ENCODE results near the gene SIRT7. TPM values are rescaled to one million over a fixed set of nuclear protein-coding genes. Genes with fewer than 3 reads are reported as not detected.

SIRT7 gene
- total RNA-seq, 1 donor, result 21.6 TPM

DNA sequence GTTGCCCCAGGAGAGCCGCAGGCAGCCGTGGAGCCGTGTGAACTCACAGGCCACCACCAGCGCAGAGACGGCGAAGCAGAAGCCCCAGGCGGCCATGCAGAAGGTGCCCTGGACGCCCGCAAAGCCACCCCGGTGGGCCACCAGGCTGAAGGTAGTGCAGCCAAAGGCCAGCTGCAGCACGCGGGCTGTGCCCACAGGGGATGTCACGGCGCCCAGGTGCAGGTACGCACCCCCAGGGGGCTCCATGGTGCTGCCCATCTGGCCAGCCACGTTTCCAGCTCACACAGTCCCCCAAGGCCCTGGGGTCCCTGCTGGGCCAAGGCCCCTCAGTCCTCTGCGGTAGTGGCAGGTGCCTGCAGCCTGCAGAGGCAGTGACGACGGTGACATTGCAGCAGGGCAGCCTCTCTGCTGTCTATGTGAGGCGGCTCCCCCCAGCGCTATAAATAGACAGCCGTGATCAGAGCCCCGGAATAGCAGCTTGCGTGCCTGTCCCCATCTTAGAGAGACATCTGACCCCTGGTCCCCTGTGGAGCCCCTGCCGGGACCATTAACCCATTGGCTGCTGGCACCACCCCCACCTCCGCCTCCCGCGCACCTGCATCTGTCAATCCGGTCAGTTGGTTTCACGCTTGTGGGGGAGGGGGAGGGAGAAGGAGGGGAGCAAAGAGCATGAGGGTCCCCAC, 23.6 kb upstream of the SIRT7 start:
- no peaks in the 10 kb centered on the region for H3K9me3 ChIP-seq (ENCODE audit: low read depth, low read length)
- peaks cover 11% of the 10 kb centered on the region for H3K4me1 ChIP-seq (ENCODE audit: insufficient read depth, low read length)
- H3K27me3 ChIP-seq (ENCODE audit: insufficient read depth, low read length), result no peaks in the 10 kb centered on the region
- H3K4me3 ChIP-seq (ENCODE audit: low read length), result no peak overlapping the region

DNA sequence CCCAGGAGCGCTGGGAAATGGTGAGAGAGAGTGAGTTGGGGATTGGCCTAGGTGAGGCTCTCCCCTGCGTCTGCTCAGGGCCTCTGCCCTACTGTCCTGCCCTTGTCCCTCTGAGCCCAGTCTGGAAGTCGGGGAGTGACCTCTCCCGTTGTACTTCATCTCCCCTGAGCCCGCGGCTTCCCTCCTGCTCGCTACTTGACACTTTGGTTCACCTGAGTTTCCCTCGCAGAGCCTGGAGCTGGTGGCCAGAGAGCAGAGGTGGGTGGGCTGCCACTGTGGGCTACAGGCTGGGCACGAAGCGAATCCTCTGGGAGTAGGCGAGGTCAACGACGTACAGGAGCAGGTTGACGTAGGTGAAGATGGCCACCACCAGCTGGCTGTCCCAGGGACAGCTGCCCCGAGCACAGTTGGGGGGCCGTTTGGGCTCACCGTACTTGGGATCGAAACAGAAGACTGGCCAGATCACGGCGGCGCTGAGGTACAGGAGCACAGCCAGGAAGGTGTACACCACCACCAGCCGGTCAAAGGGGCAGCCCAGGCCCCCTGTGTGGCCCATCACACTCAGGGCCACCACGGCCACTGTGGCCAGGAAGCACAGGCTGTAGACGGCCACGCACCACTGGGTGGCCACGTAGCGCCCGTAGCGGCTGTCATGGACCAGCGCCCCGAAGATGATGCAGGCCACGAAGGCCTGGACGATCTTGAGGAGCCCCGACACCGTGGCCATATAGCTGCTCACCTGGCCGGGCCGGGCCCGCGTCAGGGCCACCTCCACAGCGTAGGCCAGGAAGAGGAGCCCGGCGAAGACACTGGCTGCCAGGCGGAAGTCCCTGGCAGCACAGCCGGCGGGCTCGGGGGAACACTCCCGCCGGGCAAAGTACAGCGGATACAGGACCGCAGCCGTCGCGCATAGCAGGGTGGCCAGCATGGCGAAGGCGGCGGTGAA, 22.8 kb upstream of the SIRT7 start:
- Histone ChIP-seq H3K4me3 (ENCODE audit: low read length) (no peak overlapping the region), H3K4me1 (ENCODE audit: insufficient read depth, low read length) (peaks cover 14% of the 10 kb centered on the region), H3K27me3 (ENCODE audit: insufficient read depth, low read length) (no peaks in the 10 kb centered on the region), H3K9me3 (ENCODE audit: low read depth, low read length) (no peaks in the 10 kb centered on the region)

DNA sequence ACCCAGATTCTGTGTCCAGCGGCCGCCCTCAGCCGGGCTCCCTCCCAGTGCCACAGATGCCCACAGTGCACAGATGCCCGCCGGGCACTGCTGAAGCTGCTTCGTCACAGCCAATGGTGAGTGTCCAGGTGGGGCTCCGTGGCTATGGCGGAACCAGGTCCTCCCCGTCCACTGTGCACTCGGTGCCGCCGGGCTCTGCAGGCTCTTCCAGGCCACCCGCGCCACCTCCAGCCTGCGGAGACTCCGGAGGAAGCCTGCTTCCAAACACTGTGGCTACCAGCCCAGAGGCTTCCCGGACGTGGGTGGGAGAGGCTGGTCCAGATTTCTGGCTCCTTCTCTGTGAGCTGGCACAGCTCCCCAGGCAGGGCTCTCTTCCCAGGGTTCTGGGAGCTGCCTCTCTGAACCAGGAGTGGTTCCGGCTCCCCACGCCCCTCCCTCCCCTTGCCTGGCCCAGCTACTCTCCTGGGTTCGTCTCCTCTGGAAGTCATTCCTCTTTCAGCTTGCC, 22.0 kb upstream of the SIRT7 start:
- no peaks in the 10 kb centered on the region for H3K27me3 ChIP-seq (ENCODE audit: insufficient read depth, low read length)
- H3K4me3 ChIP-seq (ENCODE audit: low read length), result no peak overlapping the region
- H3K9me3 ChIP-seq (ENCODE audit: low read depth, low read length), result no peaks in the 10 kb centered on the region

DNA sequence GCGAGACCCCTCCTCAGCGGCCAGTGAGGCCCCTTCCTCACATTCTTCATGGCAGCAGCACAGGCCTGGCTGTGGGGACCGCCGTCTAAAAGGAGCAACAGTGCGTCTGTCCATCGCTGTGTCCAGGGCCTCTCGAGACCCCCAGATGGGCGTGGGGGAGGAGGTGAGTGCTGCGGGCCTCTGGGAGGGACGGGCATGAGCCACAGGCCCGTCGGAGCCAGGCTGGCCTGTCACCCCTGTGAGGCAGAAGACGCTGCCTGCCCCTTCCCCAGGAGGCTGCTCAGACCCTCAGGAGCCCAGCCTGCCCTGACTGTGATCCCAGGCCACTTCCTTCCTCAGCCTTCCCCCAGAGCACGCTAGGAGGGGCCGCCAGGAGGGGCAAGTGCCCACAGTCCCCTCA, 21.2 kb upstream of the SIRT7 start:
- H3K27me3 ChIP-seq (ENCODE audit: insufficient read depth, low read length), result no peaks in the 10 kb centered on the region
- H3K4me3 ChIP-seq (ENCODE audit: low read length), result no peak overlapping the region
- H3K4me1 ChIP-seq (ENCODE audit: insufficient read depth, low read length), result peaks cover 14% of the 10 kb centered on the region
- no peaks in the 10 kb centered on the region for H3K9me3 ChIP-seq (ENCODE audit: low read depth, low read length)

More for the DNA sequence above, 22.0 kb upstream of the SIRT7 start:
- H3K4me1 ChIP-seq (ENCODE audit: insufficient read depth, low read length), result peaks cover 14% of the 10 kb centered on the region

DNA sequence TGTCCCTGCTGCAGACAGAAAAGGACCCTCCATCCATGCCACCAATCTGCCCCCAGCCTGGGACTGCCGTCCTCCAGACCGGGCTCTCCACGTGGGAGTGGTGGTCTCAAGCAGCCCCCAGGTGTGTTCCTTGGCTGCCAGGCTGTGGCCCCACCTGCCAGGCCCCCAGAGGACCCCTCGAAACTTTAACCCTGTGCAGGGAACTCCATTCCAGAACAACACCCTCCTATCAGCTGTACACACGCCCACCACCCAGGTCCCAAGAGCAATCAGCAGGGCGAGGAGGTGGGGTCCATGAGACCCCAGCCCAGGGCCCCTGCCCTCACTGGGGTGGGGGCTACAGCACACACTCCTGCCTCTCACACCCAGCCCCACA, 17.7 kb upstream of the SIRT7 start:
- H3K9me3 ChIP-seq (ENCODE audit: low read depth, low read length), result no peaks in the 10 kb centered on the region
- no peak overlapping the region for H3K4me3 ChIP-seq (ENCODE audit: low read length)
- H3K4me1 ChIP-seq (ENCODE audit: insufficient read depth, low read length), result peaks cover 14% of the 10 kb centered on the region
- no peaks in the 10 kb centered on the region for H3K27me3 ChIP-seq (ENCODE audit: insufficient read depth, low read length)

DNA sequence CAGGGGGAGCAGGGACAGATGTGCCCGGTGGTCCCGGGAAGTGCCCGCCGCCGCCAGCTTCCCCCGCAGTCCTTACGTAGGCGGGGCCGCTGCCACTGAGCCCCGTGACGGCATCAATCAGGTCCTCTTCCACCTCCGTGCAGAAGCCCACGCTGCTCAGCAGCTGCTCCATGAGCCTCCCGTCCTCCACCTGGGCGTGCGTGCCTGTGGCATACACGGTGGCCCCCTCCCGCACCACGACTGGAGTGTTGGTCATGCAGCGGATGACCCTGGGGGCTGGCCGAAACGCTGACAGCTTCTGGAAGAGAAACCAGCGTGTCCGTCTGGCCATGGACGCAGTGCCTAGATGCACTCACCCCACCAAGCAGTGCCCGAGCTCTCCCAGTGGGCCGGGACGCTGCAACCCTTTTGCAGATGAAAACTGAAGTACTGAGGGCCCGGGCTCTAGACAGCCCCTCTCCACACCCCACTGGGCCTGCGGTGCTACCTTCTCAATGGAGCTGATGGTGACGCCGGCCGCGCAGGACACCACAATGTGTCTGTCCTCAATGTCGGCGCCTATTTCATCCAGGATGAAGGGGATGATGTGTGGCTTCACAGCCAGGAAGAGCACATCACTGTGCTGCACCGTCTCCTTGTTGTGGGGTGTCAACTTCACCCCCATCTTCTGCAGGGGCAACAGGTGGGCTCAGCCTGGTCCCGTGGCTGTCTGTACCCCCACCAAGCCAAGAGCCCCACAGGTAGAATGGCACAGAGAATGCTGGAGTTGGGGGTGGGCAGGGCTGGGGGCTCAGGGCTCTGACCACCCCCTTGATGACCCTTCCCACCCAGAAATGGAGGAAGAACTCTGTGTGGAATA, 17.1 kb upstream of the SIRT7 start:
- H3K9me3 ChIP-seq (ENCODE audit: low read depth, low read length), result no peaks in the 10 kb centered on the region
- H3K4me1 ChIP-seq (ENCODE audit: insufficient read depth, low read length), result peaks cover 14% of the 10 kb centered on the region
- H3K4me3 ChIP-seq (ENCODE audit: low read length), result no peak overlapping the region
- no peaks in the 10 kb centered on the region for H3K27me3 ChIP-seq (ENCODE audit: insufficient read depth, low read length)

DNA sequence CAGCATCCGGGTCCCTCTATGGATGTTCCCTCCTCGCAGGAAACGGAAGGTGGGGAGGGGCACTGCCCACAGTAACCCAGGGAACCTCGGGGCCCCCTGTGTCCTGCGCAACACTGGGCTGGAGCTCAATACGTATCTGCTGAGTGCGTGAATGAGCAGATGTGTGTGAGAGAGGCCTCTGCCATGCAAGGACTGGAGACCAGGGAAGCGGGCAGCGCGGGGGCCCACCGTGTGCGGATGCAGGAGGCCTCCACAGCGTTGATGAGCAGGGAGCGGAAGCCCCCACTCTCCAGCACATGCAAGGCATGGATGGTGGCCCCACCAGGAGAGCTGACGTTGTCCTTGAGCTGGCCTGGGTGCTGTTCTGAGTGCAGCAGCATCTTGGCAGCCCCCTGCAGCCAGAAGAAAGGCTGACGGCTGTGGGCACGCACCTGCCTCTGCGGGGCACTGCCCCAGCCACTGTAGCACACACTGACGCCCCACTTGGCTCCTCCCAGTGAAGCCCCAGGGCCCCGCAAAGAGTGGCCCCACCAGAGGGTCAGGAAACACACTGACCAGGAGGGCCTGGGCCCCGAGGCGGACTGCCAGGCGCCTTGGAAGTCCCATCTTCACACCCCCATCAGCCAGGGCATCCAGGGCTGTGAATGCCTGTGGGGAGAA, 16.3 kb upstream of the SIRT7 start:
- Histone ChIP-seq H3K27me3 (ENCODE audit: insufficient read depth, low read length) (peaks cover 4% of the 10 kb centered on the region), H3K9me3 (ENCODE audit: low read depth, low read length) (no peaks in the 10 kb centered on the region), H3K4me3 (ENCODE audit: low read length) (no peak overlapping the region), H3K4me1 (ENCODE audit: insufficient read depth, low read length) (peaks cover 14% of the 10 kb centered on the region)

DNA sequence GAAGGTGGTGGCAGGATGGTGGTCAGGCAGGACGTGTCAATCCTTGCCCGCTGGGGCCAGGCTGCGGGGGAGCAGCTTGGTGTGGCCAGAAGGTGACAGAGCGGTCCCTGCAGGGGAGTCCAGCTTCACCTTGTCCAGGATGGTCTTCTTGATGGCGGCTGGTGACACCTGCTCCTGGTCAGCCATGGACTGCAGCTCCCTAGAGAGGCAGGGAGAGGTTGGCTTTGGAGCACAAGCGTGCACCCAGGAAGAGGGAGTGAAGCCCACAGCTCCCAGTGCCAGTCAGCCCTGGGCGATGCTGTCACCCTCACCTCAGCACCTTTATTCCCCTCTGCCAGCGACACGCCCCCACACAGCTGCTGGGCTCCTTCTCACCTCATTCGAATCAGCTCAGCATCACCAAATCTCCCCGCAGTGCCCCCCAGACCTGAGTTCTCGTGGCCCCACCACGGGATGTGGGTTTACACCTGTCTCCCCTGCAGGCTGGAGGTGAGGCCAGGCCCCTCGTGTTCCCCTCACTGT, 15.3 kb upstream of the SIRT7 start:
- Histone ChIP-seq H3K9me3 (ENCODE audit: low read depth, low read length) (no peaks in the 10 kb centered on the region), H3K27me3 (ENCODE audit: insufficient read depth, low read length) (peaks cover 14% of the 10 kb centered on the region), H3K4me1 (ENCODE audit: insufficient read depth, low read length) (peaks cover 20% of the 10 kb centered on the region), H3K4me3 (ENCODE audit: low read length) (no peak overlapping the region)

DNA sequence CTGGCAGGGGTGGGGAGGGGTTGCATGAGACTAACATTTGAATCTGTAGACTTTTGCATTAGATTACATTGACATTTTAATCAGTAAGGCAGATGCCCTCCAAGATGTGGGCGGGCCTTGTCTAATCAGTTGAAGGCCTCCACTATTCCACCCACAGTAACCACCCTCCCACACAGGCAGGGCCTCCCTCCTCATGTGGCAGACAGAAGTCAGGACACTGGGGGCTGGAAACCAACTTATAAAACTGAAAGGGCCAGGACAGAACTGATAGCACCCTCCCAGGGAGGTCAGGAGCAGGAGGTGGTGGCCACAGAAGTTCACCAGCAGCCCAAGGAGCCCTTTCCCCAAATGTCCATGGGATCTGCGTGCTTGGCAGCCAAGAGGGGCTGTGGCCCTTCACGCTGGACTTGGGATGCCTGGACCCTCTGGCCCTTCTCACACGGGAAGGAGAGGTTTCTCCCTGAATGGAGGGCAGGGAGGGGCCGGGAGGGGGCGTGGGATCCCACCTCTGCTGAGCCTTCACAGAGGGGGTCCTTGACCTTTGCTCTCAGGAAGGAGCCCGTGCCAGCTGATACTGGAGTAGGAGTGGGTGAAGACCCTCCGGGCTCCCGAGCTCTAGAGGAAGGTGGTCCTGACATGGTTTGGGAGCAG, 14.5 kb upstream of the SIRT7 start:
- H3K4me1 ChIP-seq (ENCODE audit: insufficient read depth, low read length), result peaks cover 21% of the 10 kb centered on the region
- H3K27me3 ChIP-seq (ENCODE audit: insufficient read depth, low read length), result peaks cover 16% of the 10 kb centered on the region
- no peaks in the 10 kb centered on the region for H3K9me3 ChIP-seq (ENCODE audit: low read depth, low read length)

DNA sequence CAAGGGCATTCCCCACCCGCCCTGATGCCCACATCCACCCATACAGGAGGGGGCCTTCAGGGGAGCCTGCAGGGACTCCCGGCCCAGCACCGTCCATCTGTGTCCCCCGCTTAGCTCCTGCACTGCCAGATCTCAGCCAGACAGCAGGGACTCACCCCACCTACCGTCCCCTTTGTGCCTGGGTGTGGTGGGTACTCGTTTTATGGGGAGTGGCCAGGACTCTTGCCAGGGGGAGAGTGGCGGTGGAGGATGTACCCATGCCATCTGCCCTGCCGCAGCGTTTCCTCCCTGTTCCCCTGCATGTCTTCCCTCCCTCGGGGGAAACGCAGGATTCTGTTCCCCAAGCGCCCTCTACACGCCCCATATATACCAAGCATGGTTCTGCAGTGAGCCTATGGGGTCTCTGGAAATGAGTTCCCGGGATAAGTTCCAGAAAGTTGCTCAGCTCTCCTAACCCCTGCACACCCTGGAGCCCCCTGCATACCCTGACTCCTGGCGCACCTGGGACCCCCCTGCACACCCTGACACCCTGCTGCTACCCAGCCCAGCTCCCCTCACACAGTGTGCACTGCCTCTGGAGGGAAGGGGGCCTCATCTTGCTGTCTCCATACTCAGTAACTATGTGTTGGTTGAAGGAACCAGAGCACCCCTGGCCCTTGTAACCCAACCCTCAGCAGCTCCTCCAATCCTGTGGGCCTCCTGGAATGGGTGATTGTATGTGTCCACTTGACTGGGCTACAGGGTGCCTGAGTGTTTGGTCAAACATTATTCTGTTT, 13.8 kb upstream of the SIRT7 start:
- Histone ChIP-seq H3K9me3 (ENCODE audit: low read depth, low read length) (no peaks in the 10 kb centered on the region), H3K27me3 (ENCODE audit: insufficient read depth, low read length) (peaks cover 16% of the 10 kb centered on the region)

More for the DNA sequence above, 14.5 kb upstream of the SIRT7 start:
- no peak overlapping the region for H3K4me3 ChIP-seq (ENCODE audit: low read length)

DNA sequence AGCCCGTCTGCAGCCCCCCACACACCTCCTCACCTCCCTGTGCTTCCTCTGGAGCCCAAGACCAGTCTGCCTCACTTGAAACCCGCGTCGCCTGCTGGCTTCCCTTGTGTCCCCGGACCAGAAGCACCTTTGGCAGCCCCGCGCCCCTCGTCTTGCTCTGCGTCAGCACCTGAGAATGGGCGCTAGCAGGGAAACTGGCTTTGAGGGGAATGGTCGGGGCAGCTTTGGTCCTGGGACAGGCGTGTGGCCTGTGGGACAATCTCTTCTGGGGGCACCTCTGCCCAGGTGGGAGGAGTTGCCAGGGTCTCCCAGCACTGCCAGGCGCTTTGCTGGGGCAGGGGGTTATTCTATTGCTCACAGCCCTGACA, 13.2 kb upstream of the SIRT7 start:
- Histone ChIP-seq H3K4me1 (ENCODE audit: insufficient read depth, low read length) (peaks cover 17% of the 10 kb centered on the region), H3K9me3 (ENCODE audit: low read depth, low read length) (no peaks in the 10 kb centered on the region), H3K4me3 (ENCODE audit: low read length) (no peak overlapping the region), H3K27me3 (ENCODE audit: insufficient read depth, low read length) (peaks cover 16% of the 10 kb centered on the region)

More for the DNA sequence above, 13.8 kb upstream of the SIRT7 start:
- Histone ChIP-seq H3K4me3 (ENCODE audit: low read length) (no peak overlapping the region), H3K4me1 (ENCODE audit: insufficient read depth, low read length) (peaks cover 16% of the 10 kb centered on the region)

DNA sequence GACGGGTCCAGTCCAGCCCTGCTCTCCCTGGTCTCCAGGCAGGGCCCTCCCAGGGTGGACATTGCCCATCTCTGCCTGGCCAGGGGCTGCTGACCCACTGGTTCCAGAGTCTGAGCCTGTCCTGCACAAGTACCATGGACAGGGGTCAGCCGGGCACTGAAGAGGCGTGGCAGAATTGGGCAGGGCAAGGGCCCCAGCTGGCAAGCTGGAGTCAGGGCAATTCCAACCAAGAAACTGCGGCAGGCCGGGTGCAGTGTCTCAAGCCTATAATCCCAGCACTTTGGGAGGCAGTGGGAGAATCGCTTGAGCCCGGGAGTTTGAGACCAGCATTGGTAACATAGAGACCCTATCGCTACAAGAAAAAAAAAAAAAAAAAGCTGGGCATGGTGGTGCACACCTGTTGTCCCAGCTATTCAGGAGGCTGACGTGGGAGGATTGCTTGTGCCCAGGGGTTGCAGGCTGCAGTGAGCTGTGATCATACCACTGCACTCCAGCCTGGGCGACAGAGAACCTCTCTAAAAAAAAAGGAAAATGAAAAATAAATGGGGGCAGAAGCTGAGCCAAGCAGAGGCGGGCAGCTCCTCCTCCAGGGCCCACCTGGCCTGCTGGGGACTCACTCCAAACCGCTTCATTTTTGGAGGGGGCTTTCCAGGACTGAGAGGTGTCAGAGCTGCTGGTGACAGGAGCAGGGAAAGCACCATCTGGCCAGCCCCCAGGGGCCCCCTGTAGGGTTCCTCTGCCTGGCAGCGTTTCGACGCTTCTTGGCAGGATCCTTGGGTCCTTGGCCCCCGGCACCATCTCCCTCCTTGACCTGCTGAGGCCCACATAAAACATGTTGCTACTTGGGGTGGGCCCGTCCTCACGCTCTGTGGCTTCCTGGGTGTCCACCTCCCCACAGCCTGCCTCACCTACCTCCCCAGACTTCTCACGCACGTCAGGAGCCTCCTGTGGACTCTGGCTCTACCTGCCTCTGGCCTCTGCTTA, 12.5 kb upstream of the SIRT7 start:
- no peaks in the 10 kb centered on the region for H3K9me3 ChIP-seq (ENCODE audit: low read depth, low read length)
- H3K4me3 ChIP-seq (ENCODE audit: low read length), result no peak overlapping the region
- H3K27me3 ChIP-seq (ENCODE audit: insufficient read depth, low read length), result peaks cover 16% of the 10 kb centered on the region
- peaks cover 24% of the 10 kb centered on the region for H3K4me1 ChIP-seq (ENCODE audit: insufficient read depth, low read length)
